Endothelial cell of umbilical vein (primary cell): Measurements from ENCODE around the gene MITF. TPM values are rescaled to one million over a fixed set of nuclear protein-coding genes. Genes with fewer than 3 reads are reported as not detected.

Experiments used
- BruUV-seq: library from RNA; stranded (reverse); fragments of 400-500 nt; replicated peaks from 2 replicates; lab custom pipeline; 2021; lab: Mats Ljungman, UMichigan
- CTCF ChIA-PET: fragments of 300-600, 350-600 bp; sonication (Branson Sonifier 250); formaldehyde crosslinking; loops from one replicate; lab custom pipeline; 2021; ENCODE audit warnings: antibody characterized with exemption, inconsistent platforms; lab: Charles Lee
- POLR2A ChIA-PET: fragments of 300-600, 350-600 bp; sonication (Branson Sonifier 250); formaldehyde crosslinking; loops from one replicate; lab custom pipeline; 2021; ENCODE audit warnings: antibody characterized with exemption, inconsistent platforms; lab: Charles Lee
- DNase-seq: peaks from one replicate; pipeline ENCODE4 v3.0.0-alpha.2; 2011; ENCODE audit warnings: low read depth, low spot score
- FAIRE-seq: peaks from 2 replicates; lab custom pipeline; 2011; peaks lifted over from hg19 to GRCh38; lab: Jason Lieb, UNC
- H2AFZ ChIP-seq: 2 replicates; pipeline ENCODE4 v1.6.0; 2012; ENCODE audit warnings: low read depth, low read length, control low read depth, inconsistent platforms
- H3K27ac ChIP-seq: 2 replicates; pipeline ENCODE4 v1.5.1; 2011; ENCODE audit warnings: low read depth, mild to moderate bottlenecking, control low read depth, low read length, moderate library complexity; ENCODE audit not compliant: insufficient read depth
- H3K27me3 ChIP-seq, 2 experiments: 2 replicates each; pipeline versions ENCODE4 v1.6.0 to v1.6.1; 2011; ENCODE audit warnings: low read length in 2 of 2, mixed read lengths in 1 of 2; ENCODE audit not compliant: control insufficient read depth in 2 of 2, insufficient read depth in 2 of 2
- H3K36me3 ChIP-seq, 2 experiments: 2 replicates in 1 of 2; 3 replicates in 1 of 2; pipeline ENCODE4 v1.5.1; 2011; ENCODE audit warnings: low read length in 2 of 2, mild to moderate bottlenecking in 1 of 2, moderate library complexity in 1 of 2; ENCODE audit not compliant: control insufficient read depth in 2 of 2, insufficient read depth in 2 of 2; ENCODE audit errors: extremely low read depth in 1 of 2
- H3K4me1 ChIP-seq: 3 replicates; pipeline ENCODE4 v1.5.1; 2011; ENCODE audit warnings: mild to moderate bottlenecking, low read length; ENCODE audit not compliant: control insufficient read depth, insufficient read depth; ENCODE audit errors: extremely low read depth
- H3K4me2 ChIP-seq: 2 replicates; pipeline ENCODE4 v1.6.1; 2011; ENCODE audit warnings: low read length, control low read depth, mixed read lengths; ENCODE audit not compliant: insufficient read depth
- H3K4me3 ChIP-seq, 3 experiments: fragments of 200-600 bp in 1 of 3; sonication (generic), shearing (Covaris generic) in 1 of 3; replicated peaks in 1 of 3; 2 replicates each; pipeline ENCODE4 v1.5.1; 2011 to 2016; ENCODE audit warnings: control low read depth in 3 of 3, low read length in 3 of 3, mild to moderate bottlenecking in 2 of 3, inconsistent platforms in 1 of 3, low read depth in 1 of 3, moderate library complexity in 1 of 3; ENCODE audit not compliant: insufficient read depth in 1 of 3
- H3K79me2 ChIP-seq: 2 replicates; pipeline ENCODE4 v1.6.0; 2012; ENCODE audit warnings: low read length, inconsistent platforms; ENCODE audit not compliant: control insufficient read depth, insufficient read depth
- H3K9ac ChIP-seq: replicated peaks from 2 replicates; pipeline ENCODE3; 2011; ENCODE audit warnings: low read length, control low read depth; ENCODE audit not compliant: insufficient read depth; ENCODE audit errors: extremely low read depth
- H3K9me1 ChIP-seq: replicated peaks from 3 replicates; pipeline ENCODE4 v1.6.0; 2011; ENCODE audit warnings: mild to moderate bottlenecking, low read length; ENCODE audit not compliant: control insufficient read depth, insufficient read depth; ENCODE audit errors: extremely low read depth
- H3K9me3 ChIP-seq: replicated peaks from 2 replicates; pipeline ENCODE4 v1.5.1; 2012; ENCODE audit warnings: low read length, inconsistent platforms; ENCODE audit not compliant: control insufficient read depth, insufficient read depth
- H4K20me1 ChIP-seq: replicated peaks from 2 replicates; pipeline ENCODE3; 2011; ENCODE audit warnings: mild to moderate bottlenecking, low read length; ENCODE audit not compliant: control insufficient read depth, insufficient read depth; ENCODE audit errors: extremely low read depth
- EZH2 ChIP-seq: IDR thresholded peaks from 2 replicates; pipeline ENCODE4 v1.6.1; 2012; ENCODE audit warnings: borderline replicate concordance, low read depth, mild to moderate bottlenecking, moderate library complexity, low read length, inconsistent platforms; ENCODE audit not compliant: severe bottlenecking
- FOS ChIP-seq: IDR thresholded peaks from 2 replicates; pipeline ENCODE4 v1.6.1; 2011; ENCODE audit warnings: mild to moderate bottlenecking, low read length, moderate library complexity, borderline replicate concordance; ENCODE audit not compliant: insufficient read depth
- GATA2 ChIP-seq: IDR thresholded peaks from 2 replicates; pipeline ENCODE4 v1.7.0; 2011; ENCODE audit warnings: low read depth, mild to moderate bottlenecking, moderate library complexity, mixed read lengths, low read length; ENCODE audit not compliant: insufficient read length, insufficient read depth
- JUN ChIP-seq: IDR thresholded peaks from 2 replicates; pipeline ENCODE4 v1.6.1; 2011; ENCODE audit warnings: borderline replicate concordance, low read depth; ENCODE audit not compliant: insufficient read length, insufficient read depth
- MYC ChIP-seq: IDR thresholded peaks from one replicate; pipeline ENCODE4 v1.6.1; 2011; ENCODE audit warnings: mild to moderate bottlenecking, low read depth, low read length
- POLR2A ChIP-seq: IDR thresholded peaks from 2 replicates; pipeline ENCODE4 v1.6.1; 2012; ENCODE audit warnings: low read depth, mild to moderate bottlenecking, control low read depth, low read length
- POLR2AphosphoS5 ChIP-seq: IDR thresholded peaks from 2 replicates; pipeline ENCODE4 v1.6.1; 2012; ENCODE audit warnings: low read depth, mild to moderate bottlenecking, control low read depth, low read length, moderate library complexity; ENCODE audit not compliant: insufficient read depth
- dilution Hi-C: fragments of 300-500 bp; cut with MboI; formaldehyde crosslinking; loops from one replicate; pipeline ENCODE4 v1.15.0; 2019; ENCODE audit warnings: low sequenced_read_pairs; ENCODE audit not compliant: extremely low pct_ligation_motif_present
- intact Hi-C: fragments of 100-400 bp; cut with micrococcal nuclease; formaldehyde crosslinking; loops from one replicate; pipeline ENCODE4 v1.10.0; 2022
- polyA plus RNA-seq, 4 experiments: library from polyadenylated mRNA; depleted of rRNA in 3 of 4; stranded (reverse) in 3 of 4; unstranded in 1 of 4; fragments of >200 nt; gene quantifications; 2 replicates each; pipeline versions ENCODE4 v1.2.1 to v1.2.3, GENCODE V29; 2011 to 2012; ENCODE audit warnings: missing spikeins in 1 of 4
- total RNA-seq: library from RNA; stranded (reverse); gene quantifications from 2 replicates; pipeline ENCODE4 v1.2.3, GENCODE V29; 2021
- TF ChIP-seq, protein P1 (sequence below), 2 donors: IDR thresholded peaks; 1 replicate in 1 of 2; 2 replicates in 1 of 2; pipeline ENCODE4 v1.5.1; 2011; ENCODE audit warnings: low read length in 2 of 2, mild to moderate bottlenecking in 2 of 2, moderate library complexity in 2 of 2, control low read depth in 1 of 2, inconsistent platforms in 1 of 2, low read depth in 1 of 2; ENCODE audit not compliant: insufficient read depth in 1 of 2; ENCODE audit errors: extremely low read depth in 1 of 2
- TF ChIP-seq, protein P2 (sequence below): IDR thresholded peaks from 2 replicates; pipeline ENCODE4 v1.6.1; 2011; ENCODE audit not compliant: insufficient read depth, insufficient read length

Gene MITF
- total and polyA plus RNA-seq, 2 donors (not counting 3 experiments of a cell fraction or from before 2014, with no cell fraction given) = 1.6 to 2.5 TPM

DNA sequence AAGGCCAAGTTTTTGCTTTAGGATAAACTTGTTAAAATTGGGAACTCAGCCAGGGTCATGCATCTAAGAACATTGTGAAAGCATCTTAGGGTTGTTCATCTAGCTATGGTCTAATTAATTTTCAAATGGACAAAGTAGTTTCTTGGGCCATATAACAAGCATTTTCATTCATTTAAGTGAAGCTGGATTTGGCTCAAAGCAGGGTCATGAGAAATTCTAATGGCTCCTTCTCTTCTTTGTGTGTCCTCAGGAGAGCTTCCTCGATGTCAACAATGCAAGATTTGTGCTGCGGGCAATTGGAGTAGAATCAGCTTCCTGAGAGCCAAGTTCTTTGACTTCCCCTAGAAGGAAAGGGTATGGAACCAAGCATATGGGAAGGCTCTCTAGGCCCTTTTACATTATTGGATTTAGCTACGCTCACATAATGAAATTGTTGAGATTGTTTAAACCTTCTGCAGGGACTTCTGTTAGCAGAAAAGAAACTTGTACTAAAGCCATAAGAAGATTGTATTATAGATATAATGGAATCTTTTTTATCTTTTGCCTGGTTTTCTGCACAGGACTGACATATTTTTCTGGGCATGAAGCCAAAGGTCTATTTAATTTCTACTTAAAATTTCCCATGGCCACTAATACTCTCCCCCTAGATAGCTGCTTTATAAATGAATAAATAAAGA, 258.5 kb downstream of the MITF start:
- CTCF ChIA-PET = no interaction called here
- POLR2A ChIA-PET = no interaction called here
- BruUV-seq = no TSS peak
- FAIRE-seq (no peak), DNase-seq (no peak)
- Histone ChIP-seq H3K36me3 (no peaks in the 10 kb centered on the region), H3K9me3 (no peaks in the 10 kb centered on the region), H2AFZ (no peak overlapping the region), H3K79me2 (no peaks in the 10 kb centered on the region), H3K27ac (no peak overlapping the region), H3K9me1 (no peaks in the 10 kb centered on the region), H3K9ac (no peak overlapping the region), H3K4me3 (no peak overlapping the region), H3K4me2 (no peak overlapping the region), H3K27me3 (no peaks in the 10 kb centered on the region), H3K4me1 (no peaks in the 10 kb centered on the region), H4K20me1 (no peaks in the 10 kb centered on the region)
- TF ChIP-seq, protein P1, sequence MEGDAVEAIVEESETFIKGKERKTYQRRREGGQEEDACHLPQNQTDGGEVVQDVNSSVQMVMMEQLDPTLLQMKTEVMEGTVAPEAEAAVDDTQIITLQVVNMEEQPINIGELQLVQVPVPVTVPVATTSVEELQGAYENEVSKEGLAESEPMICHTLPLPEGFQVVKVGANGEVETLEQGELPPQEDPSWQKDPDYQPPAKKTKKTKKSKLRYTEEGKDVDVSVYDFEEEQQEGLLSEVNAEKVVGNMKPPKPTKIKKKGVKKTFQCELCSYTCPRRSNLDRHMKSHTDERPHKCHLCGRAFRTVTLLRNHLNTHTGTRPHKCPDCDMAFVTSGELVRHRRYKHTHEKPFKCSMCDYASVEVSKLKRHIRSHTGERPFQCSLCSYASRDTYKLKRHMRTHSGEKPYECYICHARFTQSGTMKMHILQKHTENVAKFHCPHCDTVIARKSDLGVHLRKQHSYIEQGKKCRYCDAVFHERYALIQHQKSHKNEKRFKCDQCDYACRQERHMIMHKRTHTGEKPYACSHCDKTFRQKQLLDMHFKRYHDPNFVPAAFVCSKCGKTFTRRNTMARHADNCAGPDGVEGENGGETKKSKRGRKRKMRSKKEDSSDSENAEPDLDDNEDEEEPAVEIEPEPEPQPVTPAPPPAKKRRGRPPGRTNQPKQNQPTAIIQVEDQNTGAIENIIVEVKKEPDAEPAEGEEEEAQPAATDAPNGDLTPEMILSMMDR (IDR thresholded peaks at IDR 0.05; ENCODE audit: extremely low read depth in 1 of 2, insufficient read depth in 1 of 2, low read depth in 1 of 2, low read length in 2 of 2) = no peak
- TF ChIP-seq EZH2 = no peak
- TF ChIP-seq FOS = no peak
- no peak for TF ChIP-seq JUN
- no peak for TF ChIP-seq GATA2
- TF ChIP-seq MYC = no peak
- no peak for TF ChIP-seq POLR2AphosphoS5
- TF ChIP-seq, protein P2, sequence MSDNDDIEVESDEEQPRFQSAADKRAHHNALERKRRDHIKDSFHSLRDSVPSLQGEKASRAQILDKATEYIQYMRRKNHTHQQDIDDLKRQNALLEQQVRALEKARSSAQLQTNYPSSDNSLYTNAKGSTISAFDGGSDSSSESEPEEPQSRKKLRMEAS = no peak
- no peak for TF ChIP-seq POLR2A
- intact Hi-C loops = no loop called here
- dilution Hi-C loops = no loop called here
